AG08395 (cell line): ENCODE data around the gene MYO1D.
A peak's percentile ranks its signal among the peaks of the same experiment; 100 is the strongest.
"Not testable (repeated sequence)": the region's sequence is repeated elsewhere in the genome, so short reads cannot be mapped to it uniquely, and the experiment has no call there.

Source experiments
- DNase-seq: peaks from one replicate; pipeline ENCODE4 v3.0.0; 2012; ENCODE audit warnings: mixed read lengths, low spot score

MYO1D gene

DNA sequence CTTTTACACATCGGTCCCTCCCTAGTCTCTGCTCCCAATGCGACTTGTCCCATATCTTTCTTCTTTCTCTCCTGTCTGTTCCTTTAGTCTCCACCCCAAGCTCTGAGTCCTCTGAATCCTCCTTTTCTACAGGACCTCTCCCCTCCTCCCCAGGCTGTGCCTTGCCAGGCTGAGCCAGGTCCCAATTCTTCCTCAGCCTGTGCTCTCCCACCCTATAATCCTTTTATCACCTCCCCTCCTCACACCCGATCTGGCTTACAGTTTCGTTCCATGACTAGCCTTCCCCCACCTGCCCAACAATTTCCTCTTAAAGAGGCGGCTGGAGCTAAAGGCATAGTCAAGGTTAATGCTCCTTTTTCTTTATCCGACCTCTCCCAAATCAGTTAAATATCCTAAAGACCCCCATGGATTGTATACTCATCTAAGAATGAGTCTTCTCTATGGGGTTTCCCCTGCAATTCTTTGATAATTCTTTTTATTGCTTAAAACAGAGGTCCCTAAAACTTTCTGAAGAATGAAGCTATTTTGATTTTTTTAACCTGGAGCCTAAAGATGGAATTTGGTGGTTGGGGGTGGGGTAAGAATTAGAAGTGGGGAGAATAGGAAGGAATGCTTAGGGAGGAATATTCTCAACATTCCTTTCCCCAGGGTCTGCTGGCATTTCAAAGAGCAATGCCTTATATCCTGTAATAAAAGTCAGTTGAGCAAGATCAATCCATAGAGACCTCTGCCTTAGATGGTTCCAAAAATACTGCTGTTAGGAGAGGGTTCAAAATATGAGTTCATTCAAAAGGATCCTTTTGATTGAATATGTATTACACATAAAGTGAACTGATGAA lies 102.8 kb downstream of the MYO1D start:
- DNase-seq, result no peak

DNA sequence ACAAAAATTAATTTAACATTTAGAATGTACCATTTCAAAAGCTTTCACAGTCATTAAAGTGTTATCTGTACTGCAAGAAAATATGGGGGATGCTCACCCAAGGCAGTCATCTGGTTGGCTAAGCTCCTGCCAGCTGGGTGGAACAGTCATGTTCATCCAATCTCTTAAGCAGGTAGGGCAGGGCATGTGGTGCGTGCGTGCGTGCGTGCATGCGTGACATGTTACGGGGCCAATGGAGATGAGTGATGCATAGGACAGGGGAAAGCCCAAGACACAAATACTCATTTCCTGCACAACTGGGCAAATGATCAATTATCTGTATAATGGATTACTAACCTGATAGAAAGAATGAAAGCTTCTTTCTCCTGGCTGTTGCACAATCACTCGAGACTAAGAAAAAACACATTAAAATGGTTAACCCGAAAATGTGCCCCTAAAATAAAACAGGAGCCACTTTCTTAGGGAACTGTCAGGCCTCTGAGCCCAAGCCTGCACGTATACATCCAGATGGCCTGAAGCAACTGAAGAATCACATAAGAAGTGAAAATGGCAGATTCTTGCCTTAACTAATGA lies 104.4 kb downstream of the MYO1D start:
- no peak for DNase-seq

DNA sequence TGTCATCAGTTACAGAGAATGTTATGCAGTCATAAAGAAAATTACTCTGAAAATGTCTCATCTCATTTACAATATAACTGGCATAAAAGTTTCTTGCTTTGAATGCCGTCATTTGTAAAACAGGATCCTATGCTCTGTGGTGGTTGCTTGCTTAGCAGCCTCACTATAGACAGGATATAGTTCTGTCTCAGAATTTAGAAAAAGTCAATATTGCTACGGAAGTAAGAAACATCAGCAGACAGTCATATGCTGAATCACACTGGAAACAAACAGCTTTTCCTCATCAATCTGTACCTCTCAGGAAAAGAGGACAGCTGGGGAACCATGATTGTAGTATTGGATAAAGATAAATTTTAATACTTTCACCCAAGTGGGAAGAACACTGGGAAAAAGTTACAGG lies 105.5 kb downstream of the MYO1D start:
- DNase-seq, result no peak

DNA sequence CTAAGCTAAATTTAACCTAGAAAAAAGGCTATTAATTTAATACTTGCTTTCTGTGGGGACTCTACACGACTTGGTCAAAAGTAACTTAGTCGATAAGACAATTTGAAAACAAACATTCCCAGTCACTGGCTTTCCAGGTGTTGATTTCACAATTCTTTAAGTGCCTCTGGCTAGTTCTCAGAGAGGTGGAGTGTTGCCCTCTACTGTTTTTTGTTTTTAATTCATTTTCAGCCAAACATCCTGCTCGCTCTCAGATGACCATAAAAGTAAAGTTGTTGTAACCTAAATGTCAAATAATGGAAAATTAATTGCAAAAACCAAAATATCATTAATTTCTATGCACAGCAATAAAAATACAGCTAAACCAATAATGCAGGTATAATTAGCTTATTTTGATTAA lies 107.1 kb downstream of the MYO1D start:
- no peak for DNase-seq

DNA sequence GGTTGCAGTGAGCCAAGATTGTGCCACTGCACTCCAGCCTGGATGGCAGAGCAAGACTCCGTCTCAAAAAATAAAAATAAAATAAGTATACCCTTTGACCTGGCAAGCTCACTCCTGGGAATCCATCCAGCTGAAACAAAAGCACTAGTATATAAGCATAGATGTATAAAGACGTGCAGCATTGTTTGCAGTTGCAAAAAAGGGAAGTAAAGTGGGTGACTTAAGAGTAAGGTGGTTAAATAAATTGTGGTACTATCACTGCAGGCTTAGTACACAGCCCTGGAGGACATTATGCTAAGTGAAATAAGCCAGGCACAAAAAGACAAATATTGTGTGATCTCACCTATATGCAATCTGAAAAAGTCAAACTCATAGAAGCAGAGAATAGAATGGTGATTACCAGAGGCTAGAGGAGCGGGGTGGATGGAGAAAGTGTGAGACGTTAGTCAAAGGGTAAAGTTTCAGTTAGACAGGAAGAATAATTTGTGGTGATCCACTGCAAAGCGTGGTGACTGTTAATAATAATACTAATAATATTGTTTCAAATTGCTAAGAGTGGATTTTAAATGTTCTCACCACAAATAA lies 113.0 kb downstream of the MYO1D start:
- DNase-seq, result no peak

DNA sequence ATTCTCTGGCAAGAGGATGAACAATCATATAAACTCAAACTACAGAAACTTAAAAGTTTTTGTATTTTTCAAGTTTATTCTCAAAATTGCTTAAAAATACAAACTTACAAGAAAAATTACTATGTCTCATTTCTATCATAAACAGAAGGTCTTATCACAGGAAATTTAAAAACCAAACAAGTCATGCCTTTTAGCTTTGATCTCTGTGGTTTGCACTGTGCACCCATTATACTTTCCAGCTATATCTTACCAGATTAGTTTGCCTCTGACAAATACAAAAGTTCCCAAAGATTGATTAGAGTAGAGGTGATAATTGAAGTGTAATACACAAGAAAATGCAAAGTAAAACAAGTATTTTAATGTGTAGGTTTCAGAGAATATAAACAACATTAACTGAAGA lies 117.4 kb downstream of the MYO1D start:
- no peak for DNase-seq

DNA sequence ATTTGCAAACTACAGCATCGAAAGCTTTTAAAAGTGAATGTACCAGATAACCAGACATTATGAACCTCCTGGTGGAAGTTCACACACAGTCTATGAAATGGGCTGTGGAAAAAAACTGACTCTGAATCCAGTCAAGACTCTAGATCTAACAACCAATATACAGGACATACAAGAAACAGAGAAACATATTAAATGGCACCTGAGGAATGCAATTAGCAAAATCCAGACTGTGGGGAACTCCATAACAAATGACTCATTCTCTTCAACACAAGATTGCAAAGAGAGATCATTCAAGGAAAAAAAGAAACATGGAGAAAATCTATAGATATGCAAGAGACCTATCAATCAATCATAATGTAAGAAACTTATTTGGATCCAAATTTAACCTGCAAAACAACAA lies 119.0 kb downstream of the MYO1D start:
- peak; percentile 7 for DNase-seq

DNA sequence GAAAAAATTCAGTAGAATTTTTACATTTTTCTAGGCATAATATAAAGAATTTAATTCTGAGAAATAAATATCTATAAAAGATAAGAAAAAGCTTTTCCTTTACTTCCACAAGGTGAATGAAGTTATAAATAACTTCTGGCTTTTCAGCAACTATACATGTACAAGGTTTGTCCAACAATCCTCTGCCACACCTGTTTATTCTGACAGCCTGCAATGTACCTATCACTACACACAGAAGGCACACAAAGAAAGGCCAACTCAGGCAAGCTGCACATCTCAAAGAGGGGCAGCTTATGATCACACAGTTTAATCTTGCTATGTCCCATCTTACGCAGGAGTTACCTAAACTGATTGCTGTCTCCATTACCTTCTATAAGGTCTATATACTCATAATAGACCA lies 120.2 kb downstream of the MYO1D start:
- no peak for DNase-seq

DNA sequence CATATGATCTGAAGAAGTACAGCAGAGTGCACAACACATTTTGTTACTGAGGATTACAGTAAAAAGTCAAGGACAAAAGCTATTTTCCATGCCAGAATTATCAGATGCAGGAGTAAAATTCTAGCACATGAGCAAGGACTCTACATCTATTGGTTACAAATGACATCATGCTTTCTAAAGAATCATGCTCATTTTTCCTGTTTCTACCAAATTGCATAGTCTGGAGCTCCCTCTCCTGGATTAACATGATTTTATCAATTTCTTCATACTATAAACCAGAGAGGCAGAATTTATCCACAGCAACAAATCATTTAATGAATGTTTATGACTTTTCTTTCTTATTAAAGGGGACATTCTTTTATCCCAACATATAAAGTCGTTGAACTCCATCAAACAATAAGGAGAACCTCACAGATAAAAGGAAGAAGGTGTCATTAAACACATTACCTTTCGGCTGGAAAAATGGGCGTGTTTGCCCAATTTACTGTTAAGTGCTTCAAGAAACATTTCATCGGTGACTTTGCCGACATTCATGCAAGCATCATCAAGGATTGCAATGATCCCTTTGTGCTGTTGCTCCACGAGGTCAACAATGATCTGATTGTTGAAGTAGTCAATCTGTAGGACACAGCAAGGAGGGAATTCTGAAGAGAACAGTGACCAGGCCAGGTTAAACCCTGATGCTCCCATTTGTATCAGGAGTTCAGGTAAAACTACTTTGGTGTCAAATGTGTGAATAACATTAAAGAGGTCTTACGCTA lies 121.7 kb downstream of the MYO1D start:
- peak; percentile 75 for DNase-seq

DNA sequence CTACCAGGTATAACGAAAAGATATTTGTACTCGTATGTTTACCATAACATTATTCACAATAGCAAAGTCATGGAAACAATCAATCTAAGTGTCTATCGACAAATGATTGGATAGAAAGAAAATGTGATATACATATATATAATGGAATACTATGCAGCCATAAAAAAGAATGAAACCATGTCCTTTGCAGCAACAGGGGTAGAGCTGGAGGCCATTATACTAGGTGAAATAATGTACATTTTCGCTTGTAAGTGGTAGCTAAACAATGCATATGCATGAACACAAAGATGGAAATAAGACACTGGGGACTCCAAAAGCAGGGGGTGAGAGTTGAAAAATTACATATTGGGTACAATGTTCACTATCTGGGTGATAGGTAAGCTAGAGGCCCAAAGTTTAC lies 124.0 kb downstream of the MYO1D start:
- no peak for DNase-seq

DNA sequence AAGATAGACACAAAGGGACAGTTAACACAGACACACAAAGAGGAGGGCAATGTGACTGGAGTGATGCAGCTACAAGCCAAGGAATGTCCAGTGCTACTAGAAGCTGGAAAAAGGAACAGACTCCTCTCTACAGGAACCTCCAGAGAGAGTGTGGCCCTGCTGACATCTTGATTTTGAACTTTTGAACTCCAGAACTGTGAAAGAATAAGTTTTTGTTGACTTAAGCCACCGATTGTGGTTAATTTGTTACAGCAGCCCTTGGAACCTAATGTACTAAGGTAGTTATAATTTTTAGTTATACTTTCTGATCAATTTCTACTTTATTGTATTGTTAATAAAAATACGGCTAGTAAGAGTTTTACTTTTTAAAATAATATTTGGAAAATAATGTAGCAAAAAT lies 129.1 kb downstream of the MYO1D start:
- no peak for DNase-seq

DNA sequence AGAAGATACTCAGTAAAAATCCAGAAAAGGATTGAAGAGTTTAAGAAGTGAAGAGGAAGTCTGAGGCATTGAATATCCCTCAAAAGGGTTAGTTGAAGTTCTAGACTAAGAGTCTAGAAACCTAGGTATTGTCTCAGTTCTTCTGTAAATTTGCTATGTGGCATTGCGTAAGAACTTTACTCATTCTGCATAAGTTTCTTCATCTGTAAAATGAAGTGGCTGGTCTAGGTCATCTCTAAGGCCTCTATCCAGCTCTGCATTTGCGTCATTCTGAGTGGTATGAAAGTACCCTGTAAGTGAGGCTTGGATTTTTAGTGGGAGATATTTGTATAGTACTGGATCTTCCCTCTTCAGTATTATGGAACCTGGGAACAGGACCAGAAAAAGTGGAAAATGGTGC lies 130.2 kb downstream of the MYO1D start:
- peak; percentile 25 for DNase-seq

DNA sequence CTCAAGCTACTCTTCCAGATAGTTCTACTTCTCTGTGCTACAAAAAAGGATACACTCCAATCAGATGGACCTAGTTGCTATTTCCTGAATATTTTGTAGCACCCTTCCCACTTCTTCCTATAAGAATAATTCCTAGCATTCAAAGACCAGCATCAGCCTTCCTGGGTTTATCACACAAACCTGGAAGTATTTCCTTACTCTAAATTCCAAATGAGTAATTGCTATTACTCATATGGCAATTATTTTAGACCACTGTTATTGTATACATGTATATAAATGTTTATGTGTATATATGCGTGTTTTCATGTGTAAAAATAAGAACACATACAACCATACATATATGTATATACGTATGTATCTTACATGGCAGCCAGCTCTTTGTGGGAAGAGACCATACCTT lies 130.6 kb downstream of the MYO1D start:
- no peak for DNase-seq

DNA sequence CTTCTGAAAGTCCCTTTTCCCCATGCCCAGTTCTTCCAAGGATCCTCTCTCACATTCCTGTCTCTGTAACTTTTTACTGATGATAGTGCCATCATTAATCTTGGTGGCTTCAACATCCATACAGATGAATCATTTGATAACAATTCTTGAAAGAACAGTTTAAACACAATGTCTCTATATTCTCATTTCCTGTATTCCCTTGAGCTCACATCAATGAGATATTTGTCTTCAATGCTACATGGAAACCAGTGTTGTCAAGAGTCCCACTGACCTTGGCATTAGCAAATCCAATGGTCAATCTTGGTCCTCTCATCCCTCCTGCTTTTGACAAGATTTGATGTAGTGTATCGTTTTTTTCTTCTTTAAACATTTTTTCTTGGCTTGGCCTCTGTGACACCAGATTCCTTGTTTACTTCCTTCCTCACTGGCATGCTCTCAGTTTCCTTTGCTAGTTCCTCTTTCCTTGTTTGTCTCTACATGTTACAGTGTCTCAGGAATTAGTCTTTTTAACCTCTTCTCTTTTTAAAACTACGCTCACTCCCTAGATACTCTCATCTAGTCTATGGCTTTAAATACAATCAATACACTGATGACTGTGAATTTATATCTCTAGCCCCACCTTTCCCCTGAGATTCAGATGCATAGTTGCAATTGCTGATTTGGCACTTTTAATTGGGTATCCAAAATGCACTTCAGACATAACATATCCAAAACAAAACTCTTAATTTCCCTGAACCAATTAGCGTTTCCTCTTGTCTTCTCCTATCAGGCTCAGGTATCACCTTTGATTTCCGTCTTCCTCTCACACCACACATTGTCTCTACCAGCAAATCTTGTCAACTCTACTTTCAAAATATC lies 134.0 kb downstream of the MYO1D start:
- peak; percentile 4 for DNase-seq

DNA sequence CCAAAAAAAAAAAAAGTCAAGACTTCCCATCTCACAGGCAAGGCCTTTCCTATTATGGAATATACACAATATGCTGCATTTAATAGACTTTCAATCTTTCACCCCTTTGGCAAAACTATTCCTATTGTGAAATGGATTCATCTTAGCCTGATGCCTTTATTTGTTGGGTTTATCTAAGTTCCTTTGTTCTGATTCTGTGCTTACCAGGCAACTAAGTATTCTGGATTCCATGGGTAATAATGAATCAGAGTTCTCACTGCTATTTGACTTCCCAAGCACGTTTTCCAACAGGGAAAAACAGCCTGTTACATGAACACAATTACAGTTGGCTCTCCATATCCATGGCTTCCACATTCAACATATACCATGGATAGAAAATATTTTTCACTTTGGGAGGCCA lies 135.5 kb downstream of the MYO1D start:
- peak; percentile 24 for DNase-seq

DNA sequence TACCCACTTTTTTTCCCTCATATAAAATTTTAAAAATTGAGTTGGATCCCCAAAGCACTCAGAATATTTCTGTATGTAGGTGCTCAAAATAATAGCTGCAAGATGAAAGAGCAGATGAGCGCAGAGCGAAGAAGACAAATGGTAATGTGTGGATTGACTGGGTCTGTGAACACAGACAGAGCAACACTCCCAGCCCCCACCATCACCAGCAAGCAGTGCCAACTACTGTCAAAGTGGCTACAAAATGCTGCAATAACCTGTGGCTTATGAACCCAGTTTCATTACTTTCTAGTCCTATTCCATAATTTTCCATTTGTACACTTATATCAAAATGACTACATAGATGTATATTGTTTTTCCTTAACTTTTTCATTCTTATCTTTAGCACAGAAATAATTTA lies 137.2 kb downstream of the MYO1D start:
- no peak for DNase-seq

DNA sequence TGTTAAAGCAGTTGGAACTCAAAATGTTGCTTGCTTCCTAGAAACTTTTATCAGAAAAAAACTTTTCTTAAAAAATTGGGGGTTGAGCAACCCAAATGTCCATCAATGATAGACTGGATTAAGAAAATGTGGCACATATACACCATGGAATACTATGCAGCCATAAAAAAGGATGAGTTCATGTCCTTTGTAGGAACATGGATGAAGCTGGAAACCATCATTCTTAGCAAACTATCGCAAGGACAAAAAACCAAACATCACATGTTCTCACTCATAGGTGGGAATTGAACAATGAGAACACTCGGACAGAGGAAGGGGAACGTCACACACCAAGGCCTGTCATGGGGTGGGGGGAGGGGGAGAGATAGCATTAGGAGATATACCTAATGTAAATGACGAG lies 137.8 kb downstream of the MYO1D start:
- not testable (repeated sequence) for DNase-seq

DNA sequence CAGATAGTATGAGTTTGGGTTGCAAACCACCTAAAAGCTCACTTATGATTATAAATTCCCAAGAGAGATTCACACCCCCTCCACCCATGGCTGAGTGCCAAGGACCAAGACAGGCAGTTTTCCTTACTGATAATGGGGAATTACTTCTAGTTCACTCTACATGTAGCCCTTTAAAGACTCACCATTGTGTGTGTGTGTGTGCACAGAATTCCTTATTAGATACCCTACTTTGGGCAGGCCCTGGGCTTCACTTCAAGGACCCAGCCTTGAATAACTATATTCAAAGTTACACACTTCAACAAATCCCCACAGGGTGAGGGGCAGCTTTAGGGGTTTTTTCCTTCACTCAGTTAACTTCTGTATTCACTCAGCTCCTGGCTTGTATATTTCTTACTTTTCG lies 143.5 kb downstream of the MYO1D start:
- DNase-seq, result no peak

DNA sequence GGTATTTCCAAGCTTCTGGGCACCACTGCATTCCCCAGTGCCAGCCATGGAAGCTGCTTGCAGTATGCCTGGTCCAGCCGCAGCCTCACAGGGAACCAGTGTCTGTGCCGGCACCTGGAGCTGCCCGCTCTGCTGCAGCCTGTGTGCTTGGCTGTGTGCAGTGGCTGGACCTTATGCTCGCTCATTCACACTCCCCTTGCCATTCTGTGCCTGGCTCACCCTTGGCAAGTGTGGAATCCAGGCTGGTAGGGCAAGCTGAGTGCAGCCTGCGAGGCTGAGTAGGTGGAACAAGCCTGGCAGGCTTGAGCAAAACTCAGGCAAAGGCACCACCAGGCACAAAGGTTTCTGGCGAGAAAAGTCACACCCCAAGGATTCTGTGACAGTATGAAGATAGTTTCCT lies 144.0 kb downstream of the MYO1D start:
- DNase-seq, result no peak

DNA sequence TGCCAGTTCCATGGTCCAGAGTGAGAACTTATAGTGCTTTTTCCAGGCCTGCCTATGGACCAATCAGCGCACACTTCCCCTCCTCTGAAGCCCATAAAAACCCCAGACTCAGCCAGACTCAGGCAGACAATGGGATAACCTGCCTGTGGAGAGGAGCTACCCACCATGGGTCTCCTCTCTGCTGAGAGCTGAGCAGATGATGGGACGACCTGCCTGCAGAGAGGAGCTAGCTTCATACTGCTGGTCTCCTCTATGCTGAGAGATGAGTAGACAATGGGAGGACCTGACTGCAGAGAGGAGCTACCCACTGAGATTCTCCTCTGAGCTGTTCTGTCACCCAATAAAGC lies 144.7 kb downstream of the MYO1D start:
- DNase-seq, result no peak

DNA sequence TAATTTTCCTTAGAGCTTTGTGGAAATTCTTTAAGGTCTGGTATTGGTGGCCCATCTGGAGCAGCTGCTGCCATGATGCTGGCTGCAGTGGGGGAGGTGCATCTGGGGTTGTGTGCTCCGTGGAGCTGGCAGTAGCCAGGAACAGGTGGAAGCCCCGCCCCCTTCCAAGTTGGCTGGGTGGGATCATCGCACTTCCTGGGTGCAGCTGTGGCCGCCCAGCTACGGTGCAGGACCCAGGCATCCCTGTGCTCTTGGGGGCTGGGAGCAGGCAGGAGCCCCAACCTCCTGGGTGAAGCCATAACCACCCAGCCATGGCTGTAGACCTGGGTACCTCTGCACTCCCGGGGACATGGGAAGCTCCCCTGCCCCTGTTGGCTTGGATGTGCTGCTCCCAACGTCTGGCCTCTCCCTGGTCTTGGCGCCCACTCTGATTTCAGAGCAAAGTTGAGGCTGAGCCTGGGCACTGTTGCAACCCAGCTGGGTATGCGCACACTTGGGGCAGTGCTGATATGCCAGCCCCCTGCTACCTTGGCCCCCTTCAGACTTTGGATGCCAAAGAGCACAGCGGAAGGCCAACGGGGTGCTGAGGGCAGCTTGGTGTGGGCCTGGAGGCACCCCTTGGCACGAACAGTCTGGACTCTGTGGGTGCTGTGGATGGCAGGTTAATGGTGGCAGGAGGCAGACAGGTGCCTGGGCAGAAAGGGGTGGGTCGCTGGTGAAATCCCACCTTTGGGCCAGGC lies 145.2 kb downstream of the MYO1D start:
- DNase-seq, result no peak
